HepG2 (cell line): ENCODE measurements around the gene SAMD10. TPM values are rescaled to one million over a fixed set of nuclear protein-coding genes. Genes with fewer than 3 reads are reported as not detected.

Experiments
- CENPBD1 ChIP-seq: sonication (generic); formaldehyde crosslinking; IDR thresholded peaks from 2 replicates; pipeline ENCODE4 v1.8.0; 2022; ENCODE audit warnings: missing genetic modification reagents, low read depth, mild to moderate bottlenecking, borderline replicate concordance
- GFI1 ChIP-seq: sonication (generic); formaldehyde crosslinking; IDR thresholded peaks from 2 replicates; pipeline ENCODE4 v1.5.0; 2020; ENCODE audit warnings: missing genetic modification reagents, mild to moderate bottlenecking, borderline replicate concordance
- HBP1 ChIP-seq: IDR thresholded peaks from 2 replicates; pipeline ENCODE4 v1.6.1; 2016; ENCODE audit warnings: low read depth, control low read depth
- MLLT10 ChIP-seq: sonication (generic); formaldehyde crosslinking; IDR thresholded peaks from 2 replicates; pipeline ENCODE4 v1.4.0; 2020; ENCODE audit warnings: missing genetic modification reagents
- NR2F1 ChIP-seq, 2 experiments: fragments of 450-650 bp in 1 of 2; formaldehyde crosslinking in 1 of 2; IDR thresholded peaks; 2 replicates each; pipeline versions ENCODE4 v1.5.0 to v1.6.1; 2016 to 2020; ENCODE audit warnings: mild to moderate bottlenecking in 1 of 2, missing compliant biosample characterization in 1 of 2, missing genetic modification reagents in 1 of 2, moderate library complexity in 1 of 2
- RARA ChIP-seq: IDR thresholded peaks from 2 replicates; pipeline ENCODE4 v1.6.1; 2016; ENCODE audit warnings: missing genetic modification reagents, missing compliant biosample characterization
- REL ChIP-seq: sonication (generic); formaldehyde crosslinking; conservative IDR thresholded peaks from 2 replicates; pipeline ENCODE4 v1.8.0; 2022; ENCODE audit warnings: mild to moderate bottlenecking, missing genetic modification reagents, moderate library complexity
- TMF1 ChIP-seq: sonication (generic); formaldehyde crosslinking; IDR thresholded peaks from 2 replicates; pipeline ENCODE4 v1.8.1; 2022; ENCODE audit warnings: low read depth, missing genetic modification reagents
- ZNF124 ChIP-seq: sonication (generic); formaldehyde crosslinking; IDR thresholded peaks from 2 replicates; pipeline ENCODE4 v1.4.0; 2020; ENCODE audit warnings: missing genetic modification reagents
- ZNF207 ChIP-seq: fragments of 450-650 bp; IDR thresholded peaks from 2 replicates; pipeline ENCODE4 v1.6.1; 2016; ENCODE audit warnings: antibody characterized with exemption, borderline replicate concordance
- ZNF383 ChIP-seq: sonication (generic); formaldehyde crosslinking; IDR thresholded peaks from 2 replicates; pipeline ENCODE4 v1.4.0; 2020; ENCODE audit warnings: missing genetic modification reagents, mild to moderate bottlenecking, borderline replicate concordance
- ZNF724P ChIP-seq: sonication (generic); formaldehyde crosslinking; IDR thresholded peaks from 2 replicates; pipeline ENCODE4 v1.8.0; 2022; ENCODE audit warnings: missing genetic modification reagents, borderline replicate concordance
- polyA plus RNA-seq, 8 experiments: library from polyadenylated mRNA; depleted of rRNA in 3 of 8; stranded (reverse) in 7 of 8; unstranded in 1 of 8; fragments of >200 nt; fragmentation: Illumina TruSeq in 4 of 8; extraction: Trizol in 4 of 8; gene quantifications; 2 replicates each; pipeline versions ENCODE4 v1.2.1 to v1.2.3, GENCODE V29; 2011 to 2016; ENCODE audit warnings: low read depth in 4 of 8, missing spikeins in 1 of 8, mixed read lengths in 1 of 8; ENCODE audit not compliant: insufficient read depth in 1 of 8
- total RNA-seq, 5 experiments: library from RNA; depleted of rRNA; stranded (reverse); fragments of >200 nt; fragmentation: Illumina TruSeq; extraction: Trizol; gene quantifications; 2 replicates each; pipeline ENCODE4 v1.2.3, GENCODE V29; 2016; ENCODE audit warnings: low read depth in 1 of 5
- TF ChIP-seq, protein P1 (sequence below): sonication (generic); formaldehyde crosslinking; IDR thresholded peaks from 2 replicates; pipeline ENCODE4 v1.4.0; 2020; ENCODE audit warnings: missing genetic modification reagents
- TF ChIP-seq, protein P2 (sequence below): sonication (generic); formaldehyde crosslinking; IDR thresholded peaks from 2 replicates; pipeline ENCODE4 v1.5.1; 2020; ENCODE audit warnings: missing genetic modification reagents, mild to moderate bottlenecking, borderline replicate concordance
- TF ChIP-seq, protein P3 (sequence below): IDR thresholded peaks from 2 replicates; pipeline ENCODE4 v1.4.0; 2020; ENCODE audit warnings: mild to moderate bottlenecking, missing genetic modification reagents
- TF ChIP-seq, protein P4 (sequence below): IDR thresholded peaks from 2 replicates; pipeline ENCODE4 v1.6.1; 2016; ENCODE audit warnings: low read depth

The SAMD10 gene
- total and polyA plus RNA-seq, 2 of the 13 experiments (the other 11 are each of a cell fraction or from before 2014, with no cell fraction given) = 6.1 to 11.0 TPM

- TF ChIP-seq, protein P1, sequence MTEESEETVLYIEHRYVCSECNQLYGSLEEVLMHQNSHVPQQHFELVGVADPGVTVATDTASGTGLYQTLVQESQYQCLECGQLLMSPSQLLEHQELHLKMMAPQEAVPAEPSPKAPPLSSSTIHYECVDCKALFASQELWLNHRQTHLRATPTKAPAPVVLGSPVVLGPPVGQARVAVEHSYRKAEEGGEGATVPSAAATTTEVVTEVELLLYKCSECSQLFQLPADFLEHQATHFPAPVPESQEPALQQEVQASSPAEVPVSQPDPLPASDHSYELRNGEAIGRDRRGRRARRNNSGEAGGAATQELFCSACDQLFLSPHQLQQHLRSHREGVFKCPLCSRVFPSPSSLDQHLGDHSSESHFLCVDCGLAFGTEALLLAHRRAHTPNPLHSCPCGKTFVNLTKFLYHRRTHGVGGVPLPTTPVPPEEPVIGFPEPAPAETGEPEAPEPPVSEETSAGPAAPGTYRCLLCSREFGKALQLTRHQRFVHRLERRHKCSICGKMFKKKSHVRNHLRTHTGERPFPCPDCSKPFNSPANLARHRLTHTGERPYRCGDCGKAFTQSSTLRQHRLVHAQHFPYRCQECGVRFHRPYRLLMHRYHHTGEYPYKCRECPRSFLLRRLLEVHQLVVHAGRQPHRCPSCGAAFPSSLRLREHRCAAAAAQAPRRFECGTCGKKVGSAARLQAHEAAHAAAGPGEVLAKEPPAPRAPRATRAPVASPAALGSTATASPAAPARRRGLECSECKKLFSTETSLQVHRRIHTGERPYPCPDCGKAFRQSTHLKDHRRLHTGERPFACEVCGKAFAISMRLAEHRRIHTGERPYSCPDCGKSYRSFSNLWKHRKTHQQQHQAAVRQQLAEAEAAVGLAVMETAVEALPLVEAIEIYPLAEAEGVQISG (CRISPR knock-in tag) = no peak; the same call in none of the 2 replicates
- TF ChIP-seq, protein P2, sequence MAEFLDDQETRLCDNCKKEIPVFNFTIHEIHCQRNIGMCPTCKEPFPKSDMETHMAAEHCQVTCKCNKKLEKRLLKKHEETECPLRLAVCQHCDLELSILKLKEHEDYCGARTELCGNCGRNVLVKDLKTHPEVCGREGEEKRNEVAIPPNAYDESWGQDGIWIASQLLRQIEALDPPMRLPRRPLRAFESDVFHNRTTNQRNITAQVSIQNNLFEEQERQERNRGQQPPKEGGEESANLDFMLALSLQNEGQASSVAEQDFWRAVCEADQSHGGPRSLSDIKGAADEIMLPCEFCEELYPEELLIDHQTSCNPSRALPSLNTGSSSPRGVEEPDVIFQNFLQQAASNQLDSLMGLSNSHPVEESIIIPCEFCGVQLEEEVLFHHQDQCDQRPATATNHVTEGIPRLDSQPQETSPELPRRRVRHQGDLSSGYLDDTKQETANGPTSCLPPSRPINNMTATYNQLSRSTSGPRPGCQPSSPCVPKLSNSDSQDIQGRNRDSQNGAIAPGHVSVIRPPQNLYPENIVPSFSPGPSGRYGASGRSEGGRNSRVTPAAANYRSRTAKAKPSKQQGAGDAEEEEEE (CRISPR knock-in tag) = no peak
- TF ChIP-seq GFI1 (CRISPR knock-in tag) = no peak
- peak; percentile 56 to 78 for TF ChIP-seq NR2F1 (CRISPR knock-in tag; IDR thresholded peaks at IDR 0.05)
- TF ChIP-seq, protein P3, sequence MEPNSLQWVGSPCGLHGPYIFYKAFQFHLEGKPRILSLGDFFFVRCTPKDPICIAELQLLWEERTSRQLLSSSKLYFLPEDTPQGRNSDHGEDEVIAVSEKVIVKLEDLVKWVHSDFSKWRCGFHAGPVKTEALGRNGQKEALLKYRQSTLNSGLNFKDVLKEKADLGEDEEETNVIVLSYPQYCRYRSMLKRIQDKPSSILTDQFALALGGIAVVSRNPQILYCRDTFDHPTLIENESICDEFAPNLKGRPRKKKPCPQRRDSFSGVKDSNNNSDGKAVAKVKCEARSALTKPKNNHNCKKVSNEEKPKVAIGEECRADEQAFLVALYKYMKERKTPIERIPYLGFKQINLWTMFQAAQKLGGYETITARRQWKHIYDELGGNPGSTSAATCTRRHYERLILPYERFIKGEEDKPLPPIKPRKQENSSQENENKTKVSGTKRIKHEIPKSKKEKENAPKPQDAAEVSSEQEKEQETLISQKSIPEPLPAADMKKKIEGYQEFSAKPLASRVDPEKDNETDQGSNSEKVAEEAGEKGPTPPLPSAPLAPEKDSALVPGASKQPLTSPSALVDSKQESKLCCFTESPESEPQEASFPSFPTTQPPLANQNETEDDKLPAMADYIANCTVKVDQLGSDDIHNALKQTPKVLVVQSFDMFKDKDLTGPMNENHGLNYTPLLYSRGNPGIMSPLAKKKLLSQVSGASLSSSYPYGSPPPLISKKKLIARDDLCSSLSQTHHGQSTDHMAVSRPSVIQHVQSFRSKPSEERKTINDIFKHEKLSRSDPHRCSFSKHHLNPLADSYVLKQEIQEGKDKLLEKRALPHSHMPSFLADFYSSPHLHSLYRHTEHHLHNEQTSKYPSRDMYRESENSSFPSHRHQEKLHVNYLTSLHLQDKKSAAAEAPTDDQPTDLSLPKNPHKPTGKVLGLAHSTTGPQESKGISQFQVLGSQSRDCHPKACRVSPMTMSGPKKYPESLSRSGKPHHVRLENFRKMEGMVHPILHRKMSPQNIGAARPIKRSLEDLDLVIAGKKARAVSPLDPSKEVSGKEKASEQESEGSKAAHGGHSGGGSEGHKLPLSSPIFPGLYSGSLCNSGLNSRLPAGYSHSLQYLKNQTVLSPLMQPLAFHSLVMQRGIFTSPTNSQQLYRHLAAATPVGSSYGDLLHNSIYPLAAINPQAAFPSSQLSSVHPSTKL (CRISPR knock-in tag) = no peak
- TF ChIP-seq CENPBD1 (CRISPR knock-in tag) = no peak
- no peak for TF ChIP-seq ZNF383 (CRISPR knock-in tag)
- no peak for TF ChIP-seq REL (CRISPR knock-in tag)
- TF ChIP-seq, protein P4, sequence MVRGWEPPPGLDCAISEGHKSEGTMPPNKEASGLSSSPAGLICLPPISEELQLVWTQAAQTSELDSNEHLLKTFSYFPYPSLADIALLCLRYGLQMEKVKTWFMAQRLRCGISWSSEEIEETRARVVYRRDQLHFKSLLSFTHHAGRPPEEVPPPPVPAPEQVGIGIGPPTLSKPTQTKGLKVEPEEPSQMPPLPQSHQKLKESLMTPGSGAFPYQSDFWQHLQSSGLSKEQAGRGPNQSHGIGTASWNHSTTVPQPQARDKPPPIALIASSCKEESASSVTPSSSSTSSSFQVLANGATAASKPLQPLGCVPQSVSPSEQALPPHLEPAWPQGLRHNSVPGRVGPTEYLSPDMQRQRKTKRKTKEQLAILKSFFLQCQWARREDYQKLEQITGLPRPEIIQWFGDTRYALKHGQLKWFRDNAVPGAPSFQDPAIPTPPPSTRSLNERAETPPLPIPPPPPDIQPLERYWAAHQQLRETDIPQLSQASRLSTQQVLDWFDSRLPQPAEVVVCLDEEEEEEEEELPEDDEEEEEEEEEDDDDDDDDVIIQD (CRISPR knock-in tag) = no peak
- no peak for TF ChIP-seq ZNF124 (CRISPR knock-in tag)
- TF ChIP-seq ZNF207 = no peak
- TF ChIP-seq ZNF724P (CRISPR knock-in tag) = no peak
- peak; percentile 90 for TF ChIP-seq RARA (CRISPR knock-in tag)
- no peak for TF ChIP-seq HBP1 (CRISPR knock-in tag)
- TF ChIP-seq TMF1 (CRISPR knock-in tag) = no peak
- no peak for TF ChIP-seq MLLT10 (CRISPR knock-in tag)
Observed at GRCh38 chr20:64023361-64024140, 44.1 kb upstream of the SAMD10 start (continued).
